Astrocyte of the spinal cord (primary cell): Measurements from ENCODE around the gene MPIG6B.

Experiments used
- DNase-seq: peaks from one replicate; pipeline ENCODE4 v3.0.0; 2011; ENCODE audit warnings: low read depth, low spot score
- H3K4me3 ChIP-seq: 2 replicates; pipeline ENCODE4 v1.5.1; 2011; ENCODE audit warnings: low read depth, mild to moderate bottlenecking, low read length, moderate library complexity
- CTCF ChIP-seq: IDR thresholded peaks from 2 replicates; pipeline ENCODE4 v1.5.1; 2012; ENCODE audit warnings: low read depth, mild to moderate bottlenecking, low read length, inconsistent platforms
- in situ Hi-C: cut with HindIII; loops from 2 replicates; pipeline ENCODE4 v1.10.0; 2017; ENCODE audit warnings: low sequenced_read_pairs

MPIG6B gene

DNA sequence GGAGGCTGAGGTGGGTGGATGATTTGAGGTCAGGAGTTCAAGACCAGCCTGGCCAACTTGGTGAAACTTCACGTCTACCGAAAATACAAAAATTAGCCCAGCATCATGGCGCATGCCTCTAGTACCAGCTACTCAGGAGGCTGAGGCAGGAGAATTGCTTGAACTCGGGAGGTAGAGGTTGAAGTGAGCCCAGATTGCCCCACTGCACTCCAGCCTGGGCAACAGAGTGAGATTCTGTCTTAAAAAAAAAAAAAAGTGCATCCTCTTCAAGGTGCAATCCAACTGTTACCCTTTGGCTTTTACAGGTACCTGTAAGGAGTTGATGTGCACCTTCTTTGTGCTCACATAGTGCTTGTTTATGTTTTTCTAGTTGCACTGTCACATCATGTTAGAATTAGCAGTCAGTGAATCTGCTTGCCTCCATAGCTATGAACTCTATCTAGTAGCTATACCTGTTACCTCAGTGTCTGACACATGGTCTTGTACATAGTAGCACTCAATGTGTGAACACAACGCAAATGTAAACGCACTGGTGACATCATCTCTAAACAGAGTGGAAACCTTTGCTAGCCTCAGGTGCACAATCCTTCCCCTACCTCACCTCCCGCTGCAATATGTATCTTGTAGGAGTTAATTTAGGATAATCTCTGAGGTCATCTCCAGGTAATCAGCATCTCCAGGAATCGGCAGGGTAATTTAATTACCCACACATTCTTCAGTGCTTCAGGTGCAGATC lies 26.3 kb downstream of the MPIG6B start:
- no peak for DNase-seq
- in situ Hi-C loops: no loop called here
- TF ChIP-seq CTCF: no peak
- no peak overlapping the region for H3K4me3 ChIP-seq

DNA sequence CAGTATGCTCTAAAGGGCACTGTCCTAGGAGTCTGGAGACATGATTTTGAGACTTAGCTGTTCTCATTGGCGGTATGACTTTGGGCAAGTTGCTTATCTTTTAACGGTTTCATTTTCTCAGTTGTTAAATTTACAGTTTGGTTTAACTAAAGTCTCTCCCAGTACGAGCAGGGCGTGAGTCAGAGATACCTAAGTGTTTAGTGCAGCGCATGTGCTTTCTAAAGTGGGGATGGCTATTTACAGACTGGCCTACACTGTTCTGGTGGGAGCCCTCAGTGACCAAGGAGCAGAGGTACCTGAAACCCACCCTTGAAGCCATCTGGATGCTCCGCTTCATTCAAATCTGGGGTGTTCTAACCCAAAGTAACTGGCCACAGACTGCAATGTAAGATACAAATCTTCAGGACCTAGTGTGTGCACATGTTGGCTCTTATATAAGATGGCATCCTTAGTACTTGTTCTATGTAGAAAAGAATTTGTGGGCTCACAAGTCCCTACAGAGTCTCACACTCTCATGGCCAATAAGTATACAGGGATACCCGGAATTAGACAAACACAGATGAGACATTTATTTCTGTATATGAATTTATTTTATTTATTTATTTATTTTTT lies 27.3 kb downstream of the MPIG6B start:
- in situ Hi-C loops: no loop called here
- no peak for TF ChIP-seq CTCF
- DNase-seq: peak; percentile 45
- H3K4me3 ChIP-seq: no peak overlapping the region

- in situ Hi-C loops: no loop called here
- no peak for TF ChIP-seq CTCF
- H3K4me3 ChIP-seq: no peak overlapping the region
- DNase-seq: peak; percentile 79
Observed at GRCh38 chr6:31752739-31753319, 29.7 kb downstream of the MPIG6B start.

DNA sequence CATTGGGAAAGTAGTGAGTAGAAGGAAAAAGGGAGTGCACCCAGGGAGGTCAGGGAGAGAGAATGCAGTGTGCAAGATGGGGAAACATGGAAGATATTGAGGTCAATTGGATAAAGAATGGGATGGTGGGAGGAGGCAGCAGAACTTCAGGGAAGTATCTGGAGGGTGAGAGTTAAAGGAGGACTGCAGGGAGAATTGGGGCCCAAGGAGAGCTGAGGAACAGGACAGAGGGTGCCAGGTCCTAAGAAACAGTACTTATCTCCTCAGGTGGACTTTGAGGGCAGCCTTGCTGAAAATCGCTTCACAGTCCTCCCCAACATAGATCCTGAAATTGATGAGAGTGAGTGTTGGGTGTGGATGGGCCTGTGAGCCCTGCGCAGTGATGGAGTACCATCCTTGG lies 35.1 kb downstream of the MPIG6B start:
- no peak overlapping the region for H3K4me3 ChIP-seq
- in situ Hi-C loops: no loop called here

DNA sequence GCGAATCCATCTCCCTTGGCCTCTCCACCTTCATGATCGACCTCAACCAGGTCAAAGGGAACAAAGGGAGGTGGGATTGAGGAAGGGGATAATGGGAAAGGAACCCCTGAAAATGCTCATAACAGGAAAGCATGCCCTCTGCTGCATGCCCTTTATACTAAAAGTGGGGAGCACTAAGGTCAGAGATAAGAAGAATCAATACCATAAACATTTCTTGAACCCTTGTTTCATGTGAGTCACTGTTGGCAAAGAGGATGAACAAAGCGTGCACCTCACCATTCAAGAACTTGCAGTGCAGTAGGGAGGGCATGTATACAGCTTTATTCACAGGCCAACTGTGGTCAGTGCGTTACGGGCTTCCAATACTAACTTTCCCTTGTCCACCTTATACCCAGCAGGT lies 37.6 kb downstream of the MPIG6B start:
- in situ Hi-C loops: no loop called here
- H3K4me3 ChIP-seq: no peak overlapping the region
- no peak for TF ChIP-seq CTCF
- no peak for DNase-seq

More for the DNA sequence above, 35.1 kb downstream of the MPIG6B start:
- no peak for DNase-seq
- no peak for TF ChIP-seq CTCF

- DNase-seq: no peak
- TF ChIP-seq CTCF: no peak
- no peak overlapping the region for H3K4me3 ChIP-seq
- in situ Hi-C loops: no loop called here
Observed at GRCh38 chr6:31761343-31761742, 38.2 kb downstream of the MPIG6B start.
